Glomerular endothelial cell (primary cell): ENCODE results near the gene MGLL. TPM values are rescaled to one million over a fixed set of nuclear protein-coding genes. Genes with fewer than 3 reads are reported as not detected.

Experiments
- DNase-seq: peaks from one replicate; pipeline ENCODE4 v3.0.0-alpha.2; 2011; ENCODE audit warnings: low read depth, low spot score; ENCODE audit errors: extremely low read depth
- total RNA-seq: library from RNA; depleted of rRNA; stranded (reverse); fragments of >200 nt; gene quantifications from 2 replicates; pipeline ENCODE4 v1.2.3, GENCODE V29; 2015

The MGLL gene
- total RNA-seq, 1 donor from 2014 or later: 59.4 TPM

- DNase-seq: no peak
Observed at GRCh38 chr3:127791221-127791913, 30.9 kb downstream of the MGLL start.

- DNase-seq: no peak
Observed at GRCh38 chr3:127790882-127791183, 31.5 kb downstream of the MGLL start.

- no peak for DNase-seq
Observed at GRCh38 chr3:127789990-127790881, 32.1 kb downstream of the MGLL start.

GRCh38 chr3:127789051-127789450, 33.3 kb downstream of the MGLL start:
- no peak for DNase-seq

GRCh38 chr3:127788451-127788909, 33.8 kb downstream of the MGLL start:
- DNase-seq: no peak

GRCh38 chr3:127787571-127788365, 34.5 kb downstream of the MGLL start:
- DNase-seq: no peak

- DNase-seq: no peak
Observed at GRCh38 chr3:127787071-127787490, 35.2 kb downstream of the MGLL start.

GRCh38 chr3:127786353-127787070, 35.8 kb downstream of the MGLL start:
- DNase-seq: no peak

GRCh38 chr3:127785711-127786265, 36.5 kb downstream of the MGLL start:
- DNase-seq: no peak

- no peak for DNase-seq
Observed at GRCh38 chr3:127784865-127785710, 37.2 kb downstream of the MGLL start.

- DNase-seq: no peak
Observed at GRCh38 chr3:127784283-127784682, 38.0 kb downstream of the MGLL start.

GRCh38 chr3:127783642-127784160, 38.6 kb downstream of the MGLL start:
- DNase-seq: no peak

- DNase-seq: no peak
Observed at GRCh38 chr3:127783166-127783565, 39.1 kb downstream of the MGLL start.

- DNase-seq: no peak
Observed at GRCh38 chr3:127781411-127782001, 40.8 kb downstream of the MGLL start.

- no peak for DNase-seq
Observed at GRCh38 chr3:127780536-127781400, 41.5 kb downstream of the MGLL start.

- no peak for DNase-seq
Observed at GRCh38 chr3:127779747-127780146, 42.6 kb downstream of the MGLL start.

- no peak for DNase-seq
Observed at GRCh38 chr3:127777921-127778656, 44.2 kb downstream of the MGLL start.
